C4-2B (cell line): ENCODE measurements around the gene RBFA.

ENCODE experiments used
- ZFX ChIP-seq: fragments of 450-650 bp; IDR thresholded peaks from 2 replicates; pipeline ENCODE4 v1.6.1; 2017
- TF ChIP-seq, protein P1 (sequence below): fragments of 450-650 bp; conservative IDR thresholded peaks from 2 replicates; pipeline ENCODE4 v1.5.1; 2017; ENCODE audit warnings: mild to moderate bottlenecking

- TF ChIP-seq, protein P1, sequence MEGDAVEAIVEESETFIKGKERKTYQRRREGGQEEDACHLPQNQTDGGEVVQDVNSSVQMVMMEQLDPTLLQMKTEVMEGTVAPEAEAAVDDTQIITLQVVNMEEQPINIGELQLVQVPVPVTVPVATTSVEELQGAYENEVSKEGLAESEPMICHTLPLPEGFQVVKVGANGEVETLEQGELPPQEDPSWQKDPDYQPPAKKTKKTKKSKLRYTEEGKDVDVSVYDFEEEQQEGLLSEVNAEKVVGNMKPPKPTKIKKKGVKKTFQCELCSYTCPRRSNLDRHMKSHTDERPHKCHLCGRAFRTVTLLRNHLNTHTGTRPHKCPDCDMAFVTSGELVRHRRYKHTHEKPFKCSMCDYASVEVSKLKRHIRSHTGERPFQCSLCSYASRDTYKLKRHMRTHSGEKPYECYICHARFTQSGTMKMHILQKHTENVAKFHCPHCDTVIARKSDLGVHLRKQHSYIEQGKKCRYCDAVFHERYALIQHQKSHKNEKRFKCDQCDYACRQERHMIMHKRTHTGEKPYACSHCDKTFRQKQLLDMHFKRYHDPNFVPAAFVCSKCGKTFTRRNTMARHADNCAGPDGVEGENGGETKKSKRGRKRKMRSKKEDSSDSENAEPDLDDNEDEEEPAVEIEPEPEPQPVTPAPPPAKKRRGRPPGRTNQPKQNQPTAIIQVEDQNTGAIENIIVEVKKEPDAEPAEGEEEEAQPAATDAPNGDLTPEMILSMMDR: no peak
- TF ChIP-seq ZFX: no peak
Observed at GRCh38 chr18:80074183-80074582, 39.9 kb downstream of the RBFA start.
